WTC11 (cell line): Measurements from ENCODE around the gene CAMTA1. TPM values are rescaled to one million over a fixed set of nuclear protein-coding genes. Genes with fewer than 3 reads are reported as not detected.
A peak's percentile ranks its signal among the peaks of the same experiment; 100 is the strongest.

Experiments
- ATAC-seq: fragments of 200-7000 bp; cut with Tn5 transposase; 2 replicates; pipeline ENCODE4 v1.10.0; 2021; ENCODE audit warnings: mild to moderate bottlenecking, moderate library complexity
- CTCF ChIA-PET: fragments of 300-600 bp; sonication (Branson Sonifier 250); formaldehyde crosslinking; loops from one replicate; lab custom pipeline; 2021; ENCODE audit warnings: antibody characterized with exemption; lab: Charles Lee
- POLR2A ChIA-PET: fragments of 350-600 bp; sonication (Branson Sonifier 250); formaldehyde crosslinking; loops from one replicate; lab custom pipeline; 2021; ENCODE audit warnings: antibody characterized with exemption; lab: Charles Lee
- DNase-seq: peaks from one replicate; pipeline ENCODE4 v3.0.0; 2021; ENCODE audit warnings: low spot score
- H3K27ac Mint-ChIP-seq: 2 replicates; pipeline ENCODE4 v1.8.0; 2021; ENCODE audit warnings: mixed read lengths
- H3K27me3 Mint-ChIP-seq: 2 replicates; pipeline ENCODE4 v1.8.0; 2021; ENCODE audit warnings: low read depth, mild to moderate bottlenecking, moderate library complexity, mixed read lengths
- H3K36me3 Mint-ChIP-seq: 2 replicates; pipeline ENCODE4 v1.8.0; 2021; ENCODE audit warnings: mixed read lengths
- H3K4me1 Mint-ChIP-seq: 2 replicates; pipeline ENCODE4 v1.8.0; 2022; ENCODE audit warnings: mixed read lengths
- H3K4me3 Mint-ChIP-seq: 2 replicates; pipeline ENCODE4 v1.8.0; 2021; ENCODE audit warnings: mild to moderate bottlenecking, moderate library complexity, mixed read lengths
- H3K9me3 Mint-ChIP-seq: 2 replicates; pipeline ENCODE4 v1.8.0; 2021; ENCODE audit warnings: mixed read lengths
- ARID4B ChIP-seq: sonication (generic); formaldehyde crosslinking; IDR thresholded peaks from 2 replicates; pipeline ENCODE4 v1.8.0; 2023; ENCODE audit warnings: missing genetic modification reagents, mild to moderate bottlenecking, borderline replicate concordance
- CDX4 ChIP-seq: fragments of 250-450 bp; sonication (Bioruptor Pico); IDR thresholded peaks from 2 replicates; pipeline ENCODE4 v1.9.0; 2021; ENCODE audit warnings: moderate library complexity, mild to moderate bottlenecking, inconsistent platforms, borderline replicate concordance
- ELF4 ChIP-seq: sonication (generic); formaldehyde crosslinking; IDR thresholded peaks from 2 replicates; pipeline ENCODE4 v1.8.1; 2022; ENCODE audit warnings: low read depth, mild to moderate bottlenecking, moderate library complexity, missing genetic modification reagents
- ESRRA ChIP-seq: sonication (generic); formaldehyde crosslinking; IDR thresholded peaks from 2 replicates; pipeline ENCODE4 v1.8.1; 2022; ENCODE audit warnings: mild to moderate bottlenecking, missing genetic modification reagents, borderline replicate concordance
- FOXP4 ChIP-seq: sonication (generic); formaldehyde crosslinking; IDR thresholded peaks from 2 replicates; pipeline ENCODE4 v1.8.0; 2022; ENCODE audit warnings: mild to moderate bottlenecking, missing genetic modification reagents
- GABPB1 ChIP-seq: sonication (generic); formaldehyde crosslinking; IDR thresholded peaks from 2 replicates; pipeline ENCODE4 v1.8.1; 2023; ENCODE audit warnings: mild to moderate bottlenecking, missing genetic modification reagents
- JUN ChIP-seq: sonication (generic); formaldehyde crosslinking; IDR thresholded peaks from 2 replicates; pipeline ENCODE4 v1.8.0; 2023; ENCODE audit warnings: mild to moderate bottlenecking, missing genetic modification reagents
- MAX ChIP-seq: sonication (generic); formaldehyde crosslinking; IDR thresholded peaks from 2 replicates; pipeline ENCODE4 v1.8.0; 2022; ENCODE audit warnings: mild to moderate bottlenecking, missing genetic modification reagents
- SP1 ChIP-seq: sonication (generic); formaldehyde crosslinking; conservative IDR thresholded peaks from 2 replicates; pipeline ENCODE4 v1.8.1; 2022; ENCODE audit warnings: missing genetic modification reagents
- STAT6 ChIP-seq: sonication (generic); formaldehyde crosslinking; conservative IDR thresholded peaks from 2 replicates; pipeline ENCODE4 v1.8.1; 2023; ENCODE audit warnings: mild to moderate bottlenecking, low read depth, missing genetic modification reagents, moderate library complexity
- TCF7 ChIP-seq: sonication (generic); formaldehyde crosslinking; IDR thresholded peaks from 2 replicates; pipeline ENCODE4 v1.8.0; 2022; ENCODE audit warnings: mild to moderate bottlenecking, low read depth, missing genetic modification reagents, moderate library complexity
- TP53 ChIP-seq: sonication (generic); formaldehyde crosslinking; IDR thresholded peaks from 2 replicates; pipeline ENCODE4 v1.8.1; 2023; ENCODE audit warnings: mild to moderate bottlenecking, missing genetic modification reagents
- USF1 ChIP-seq: sonication (generic); formaldehyde crosslinking; IDR thresholded peaks from 2 replicates; pipeline ENCODE4 v1.8.0; 2022; ENCODE audit warnings: mild to moderate bottlenecking, missing genetic modification reagents
- ZNF232 ChIP-seq: sonication (generic); formaldehyde crosslinking; IDR thresholded peaks from 2 replicates; pipeline ENCODE4 v1.8.0; 2022; ENCODE audit warnings: mild to moderate bottlenecking, missing genetic modification reagents
- ZNF416 ChIP-seq: fragments of 250-450 bp; sonication (Bioruptor Pico); IDR thresholded peaks from 2 replicates; pipeline ENCODE4 v1.9.0; 2021; ENCODE audit warnings: mild to moderate bottlenecking, inconsistent platforms
- ZNF512 ChIP-seq: sonication (generic); formaldehyde crosslinking; IDR thresholded peaks from 2 replicates; pipeline ENCODE4 v1.8.1; 2022; ENCODE audit warnings: missing genetic modification reagents, borderline replicate concordance
- total RNA-seq: library from RNA; stranded (reverse); gene quantifications from 3 replicates; pipeline ENCODE4 v1.2.3, GENCODE V29; 2021

The CAMTA1 gene
- total RNA-seq, 1 experiment from 2014 or later = 86.4 TPM

- no peak for ATAC-seq
- Mint-ChIP-seq H3K4me3 (peak overlapping the region; percentile 74; the same call in 1 of the 2 replicates), H3K9me3 (0 out of 2 replicates have a peak, but pooled peaks cover 6% of the 10 kb centered on the region), H3K4me1 (peaks cover 10% of the 10 kb centered on the region), H3K27ac (no peak overlapping the region), H3K27me3 (peaks cover 14% of the 10 kb centered on the region), H3K36me3 (peaks cover 43% of the 10 kb centered on the region)
- CTCF ChIA-PET = no interaction called here
- TF ChIP-seq JUN (CRISPR knock-in tag) = no peak
- no peak for DNase-seq
- POLR2A ChIA-PET = no interaction called here
These were observed 996.8 kb downstream of the CAMTA1 start for GRCh38 chr1:7781923-7782495.

GRCh38 chr1:7783178-7783711, 998.0 kb downstream of the CAMTA1 start:
- ChIA-PET POLR2A (no interaction called here), CTCF (interaction anchor here (0.6 to 1.3 kb wide), 4 partner anchors 25 to 103 kb away, joined by 3 to 8 read pairs (median 5); no protein-coding TSS in a partner anchor)
- Mint-ChIP-seq H3K4me3 (peak overlapping the region; percentile 74), H3K27ac (no peak overlapping the region), H3K4me1 (peaks cover 10% of the 10 kb centered on the region)
- ATAC-seq (peak; percentile 66), DNase-seq (peak; percentile 76)
- TF ChIP-seq SP1 = 0 out of 2 replicates have a peak, but pooled peaks have one; percentile 27
- TF ChIP-seq ZNF416 (CRISPR knock-in tag) = peak; percentile 100
- TF ChIP-seq ARID4B (CRISPR knock-in tag) = no peak
- TF ChIP-seq, all 79 proteins: peak for 2
- peaks cover 14% of the 10 kb centered on the region for H3K27me3 Mint-ChIP-seq
- H3K9me3 Mint-ChIP-seq = 0 out of 2 replicates have a peak, but pooled peaks cover 6% of the 10 kb centered on the region
- H3K36me3 Mint-ChIP-seq = peaks cover 40% of the 10 kb centered on the region

GRCh38 chr1:7783826-7784491, 998.7 kb downstream of the CAMTA1 start, which contains the start of gene PER3:
Gene PER3, plus strand, starts transcription at chr1:7784291. Its CDS starts 587 bp downstream, at chr1:7784878.
- peaks cover 14% of the 10 kb centered on the region for H3K27me3 Mint-ChIP-seq
- H3K36me3 Mint-ChIP-seq = peaks cover 42% of the 10 kb centered on the region
- H3K4me3 Mint-ChIP-seq = peak within 1 kb of the TSS; percentile 74
- no peak within 1 kb of the TSS for H3K27ac Mint-ChIP-seq
- ATAC-seq (peak; percentile 98), DNase-seq (peak; percentile 96)
- ChIA-PET POLR2A (interaction anchor here (0.7 kb wide), 1 partner anchor 12 kb away, joined by 3 read pairs; no protein-coding TSS in a partner anchor), CTCF (interaction anchor here (0.6 to 1.3 kb wide), 5 partner anchors 24 to 102 kb away, joined by 3 to 8 read pairs (median 4); no protein-coding TSS in a partner anchor)
- H3K4me1 Mint-ChIP-seq = peaks cover 10% of the 10 kb centered on the region
- peaks cover 8% of the 10 kb centered on the region for H3K9me3 Mint-ChIP-seq
- TF ChIP-seq CDX4 (CRISPR knock-in tag) (no peak), TCF7 (CRISPR knock-in tag) (peak; percentile 95), ZNF232 (peak; percentile 41; the same call in 1 of the 2 replicates), GABPB1 (CRISPR knock-in tag) (no peak), ZNF512 (CRISPR knock-in tag) (no peak), USF1 (CRISPR knock-in tag) (peak; percentile 54; the same call in 1 of the 2 replicates), STAT6 (CRISPR knock-in tag) (no peak), ELF4 (CRISPR knock-in tag) (0 out of 2 replicates have a peak, but pooled peaks have one; percentile 20), FOXP4 (CRISPR knock-in tag) (peak; percentile 95), ESRRA (CRISPR knock-in tag) (peak; percentile 89; the same call in 1 of the 2 replicates), MAX (CRISPR knock-in tag) (no peak), TP53 (CRISPR knock-in tag) (peak; percentile 95)
